Renal pelvis (tissue), 4 donors: ENCODE results near the gene PRRG2. TPM values are rescaled to one million over a fixed set of nuclear protein-coding genes. Genes with fewer than 3 reads are reported as not detected.

Source experiments
- DNase-seq: peaks from one replicate; pipeline ENCODE4 v3.0.0-alpha.2; 2013
- polyA plus RNA-seq, 3 donors: library from polyadenylated mRNA; unstranded; fragments of 120-200 nt; gene quantifications; one replicate each; pipeline ENCODE4 v1.2.1, GENCODE V29; 2013; ENCODE audit not compliant: insufficient read length in 3 of 3

Gene PRRG2
- polyA plus RNA-seq, 3 donors: 6.5 to 8.2 (median 7.7) TPM

GRCh38 chr19:49555600-49556411, 25.3 kb upstream of the PRRG2 start:
- DNase-seq: no peak

GRCh38 chr19:49556412-49557398, 24.4 kb upstream of the PRRG2 start:
- no peak for DNase-seq

- no peak for DNase-seq
These were observed 23.3 kb upstream of the PRRG2 start for GRCh38 chr19:49557641-49558325.

GRCh38 chr19:49558591-49558990, 22.5 kb upstream of the PRRG2 start:
- DNase-seq: no peak

- no peak for DNase-seq
These were observed 21.7 kb upstream of the PRRG2 start for GRCh38 chr19:49559443-49559842.

- no peak for DNase-seq
These were observed 21.2 kb upstream of the PRRG2 start for GRCh38 chr19:49559928-49560327.

GRCh38 chr19:49560358-49560900, 20.7 kb upstream of the PRRG2 start:
- no peak for DNase-seq

GRCh38 chr19:49564616-49565045, 16.5 kb upstream of the PRRG2 start:
- DNase-seq: no peak

GRCh38 chr19:49565261-49565660, 15.9 kb upstream of the PRRG2 start:
- DNase-seq: no peak

GRCh38 chr19:49566302-49566701, 14.8 kb upstream of the PRRG2 start:
- DNase-seq: no peak

- no peak for DNase-seq
These were observed 13.2 kb upstream of the PRRG2 start for GRCh38 chr19:49567861-49568441.

- DNase-seq: peak; percentile 87
These were observed 10.8 kb upstream of the PRRG2 start for GRCh38 chr19:49570138-49570856.

GRCh38 chr19:49570997-49571676, 10.0 kb upstream of the PRRG2 start:
- DNase-seq: peak; percentile 60

GRCh38 chr19:49573009-49573408, 8.1 kb upstream of the PRRG2 start:
- DNase-seq: no peak

GRCh38 chr19:49573425-49573824, 7.7 kb upstream of the PRRG2 start:
- DNase-seq: no peak

- DNase-seq: no peak
These were observed 6.8 kb upstream of the PRRG2 start for GRCh38 chr19:49574206-49574755.

GRCh38 chr19:49579193-49579592, 1.9 kb upstream of the PRRG2 start:
- no peak for DNase-seq

- no peak for DNase-seq
These were observed 1.2 kb upstream of the PRRG2 start for GRCh38 chr19:49579947-49580263.

GRCh38 chr19:49580264-49581006, 681 bp upstream of the PRRG2 start, which contains the start of gene NOSIP:
NOSIP (minus strand) TSS chr19:49580556; CDS start chr19:49560691, 19,865 bp downstream.
- DNase-seq: peak; percentile 96
